HG03575 (cell line): ENCODE measurements around the gene KRT16.
"Not testable (repeated sequence)": the region's sequence is repeated elsewhere in the genome, so short reads cannot be mapped to it uniquely, and the experiment has no call there.

Experiments used
- ATAC-seq: cut with Tn5 transposase; IDR thresholded peaks from one replicate; pipeline ENCODE4 v1.9.1; 2021; ENCODE audit not compliant: unreplicated experiment, insufficient number of reproducible peaks, low FRiP score; ENCODE audit errors: extremely low read depth

KRT16 gene

DNA sequence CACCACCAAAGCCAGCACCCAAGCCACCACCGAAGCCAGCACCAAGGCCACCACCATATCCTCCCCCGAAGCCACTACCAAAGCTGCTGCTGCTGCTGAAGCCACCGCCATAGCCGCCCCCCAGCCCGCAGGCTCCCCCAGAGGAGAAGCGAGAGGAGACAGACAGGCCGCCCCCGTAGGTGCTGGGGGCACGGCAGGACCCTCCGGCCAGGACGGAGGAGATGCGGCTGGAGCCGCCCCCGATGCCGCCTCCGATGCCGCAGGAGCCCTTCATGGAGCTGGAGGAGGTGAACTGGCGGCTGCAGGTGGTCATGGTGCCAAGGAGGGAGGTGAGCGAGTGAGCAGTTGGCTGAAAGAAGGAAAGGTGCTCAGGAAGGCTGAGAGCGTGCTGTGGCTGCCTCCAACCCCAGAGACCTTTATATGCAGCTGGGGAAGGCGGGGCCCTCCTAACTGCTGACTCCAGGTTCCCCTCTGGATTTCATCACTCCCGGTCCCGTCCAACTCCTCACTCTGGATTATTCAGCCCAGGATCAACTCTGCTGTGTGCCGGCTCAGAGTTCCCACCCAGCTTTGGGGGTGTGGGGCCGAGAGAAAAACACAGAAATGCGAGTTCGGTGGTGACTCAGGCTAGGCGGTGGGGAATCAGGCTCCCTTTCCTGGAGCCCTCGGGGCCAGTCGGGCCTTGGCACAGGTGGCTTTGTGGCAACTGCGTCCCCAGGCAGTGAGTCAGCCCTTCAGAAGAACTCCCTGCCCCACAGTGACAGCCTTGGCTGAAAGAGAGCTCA, at the start of gene KRT16:
TSS of gene KRT16 (minus strand) at position 392 of the 785 bp plus-strand sequence. CDS start at position 313, 79 bp downstream.
- not testable (repeated sequence) for ATAC-seq

GRCh38 chr17:41660221-41660711, 47.7 kb upstream of the KRT16 start:
- no peak for ATAC-seq

- no peak for ATAC-seq
Measured at GRCh38 chr17:41659427-41660212, 47.1 kb upstream of the KRT16 start.

DNA sequence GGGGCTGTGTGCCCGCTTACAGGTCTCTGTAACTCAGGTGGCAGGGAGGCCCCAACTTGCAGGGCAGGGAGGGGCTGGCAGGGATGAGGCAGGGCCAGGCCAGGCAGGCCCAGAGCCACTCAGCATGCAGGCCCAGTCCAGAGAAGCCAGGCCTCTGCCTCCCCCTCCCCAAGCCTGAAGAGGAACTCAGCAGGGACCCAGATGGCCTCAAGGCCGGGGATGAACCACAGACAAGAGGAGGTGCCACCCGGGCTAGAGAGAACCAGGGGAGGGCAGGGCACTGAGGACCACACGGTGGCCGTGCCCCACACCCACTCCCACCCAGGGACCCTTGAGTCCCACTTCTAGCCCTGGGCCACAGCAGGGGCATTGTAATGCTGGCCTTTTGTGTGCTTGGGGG, 46.3 kb upstream of the KRT16 start:
- no peak for ATAC-seq

DNA sequence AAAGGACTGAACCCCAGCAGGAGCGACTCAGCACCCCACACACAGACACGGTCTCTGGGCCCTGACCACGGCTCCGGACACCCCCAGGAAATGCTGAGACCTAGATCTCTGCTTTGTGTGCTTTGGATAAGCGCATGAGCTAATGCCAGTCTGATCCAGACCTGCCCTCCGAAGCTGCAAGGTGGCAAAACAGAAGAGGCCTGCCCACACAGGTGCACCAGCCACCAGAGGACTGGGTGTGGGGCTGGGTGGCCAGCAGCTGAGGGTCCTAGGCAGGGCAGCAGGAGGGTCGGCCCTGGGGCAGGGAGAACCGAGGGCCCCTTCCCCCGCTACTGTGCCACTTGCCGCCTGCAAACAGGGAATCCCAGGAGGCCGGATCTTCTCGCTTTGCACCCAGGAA, 45.4 kb upstream of the KRT16 start:
- no peak for ATAC-seq

DNA sequence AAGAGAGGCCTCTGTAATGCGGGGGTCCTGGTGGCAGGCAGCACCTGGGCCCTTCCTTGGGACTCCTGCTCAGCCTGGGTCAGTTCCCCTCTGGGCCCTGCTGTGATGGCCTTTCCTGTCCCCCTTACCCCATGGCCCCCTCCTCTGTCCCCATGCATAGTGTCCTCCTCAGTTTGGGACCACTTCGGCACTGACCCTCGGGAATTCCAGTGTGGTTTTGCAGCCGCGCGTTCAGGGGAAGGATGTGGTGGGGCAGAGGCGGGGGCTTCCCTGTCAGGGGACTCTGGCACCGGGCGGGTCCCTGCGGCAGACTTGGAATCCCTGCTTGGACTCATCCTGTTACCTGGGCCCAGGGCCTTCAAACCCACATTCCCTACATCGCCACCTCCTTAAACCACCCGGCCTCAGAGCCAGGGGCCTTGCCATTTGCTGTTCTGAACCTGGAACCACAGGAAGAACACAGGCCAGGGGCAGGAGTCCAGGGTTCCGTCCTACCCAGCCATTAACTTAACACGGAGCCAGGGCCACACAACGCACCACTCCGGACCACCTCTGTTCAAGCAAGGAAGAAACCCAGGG, 44.7 kb upstream of the KRT16 start:
- ATAC-seq: no peak

DNA sequence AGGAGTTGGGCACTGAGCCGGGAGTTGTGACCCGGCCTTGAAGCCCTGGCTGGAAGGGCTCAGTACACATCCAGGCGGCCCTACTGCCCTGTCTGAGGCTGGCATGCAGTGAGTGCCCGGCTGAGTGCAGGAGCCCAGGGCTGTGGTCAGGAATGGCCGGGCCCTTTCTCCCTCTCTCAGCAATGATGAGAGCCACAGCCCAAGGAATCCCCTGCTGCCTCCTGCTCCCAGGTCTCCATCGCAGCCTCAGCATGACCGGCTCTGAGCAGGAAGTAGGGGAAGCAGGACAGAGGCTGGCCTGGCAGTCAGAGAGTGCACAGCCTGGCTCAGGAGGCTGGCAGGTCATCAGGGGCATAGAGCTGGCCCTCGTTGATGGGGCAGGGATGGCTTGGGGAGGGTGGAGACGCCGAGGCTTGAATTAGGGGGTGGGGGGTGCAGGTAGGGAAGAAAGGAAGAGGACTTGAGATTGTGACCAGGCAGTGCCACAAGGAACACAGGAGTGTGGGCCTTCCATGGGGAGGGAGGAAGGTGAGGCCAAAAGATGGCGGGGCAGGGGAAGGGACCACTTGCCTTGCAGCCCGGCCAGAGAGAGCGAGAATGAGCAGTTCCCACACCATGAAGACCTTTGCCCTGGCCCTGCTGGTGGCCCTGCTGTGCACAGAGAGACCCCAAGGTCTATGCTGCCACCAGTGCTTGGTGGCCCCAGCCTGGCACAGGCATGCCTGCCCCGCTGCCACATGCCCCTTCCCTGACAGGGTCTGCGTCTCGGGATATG, 43.9 kb upstream of the KRT16 start:
- ATAC-seq: no peak

DNA sequence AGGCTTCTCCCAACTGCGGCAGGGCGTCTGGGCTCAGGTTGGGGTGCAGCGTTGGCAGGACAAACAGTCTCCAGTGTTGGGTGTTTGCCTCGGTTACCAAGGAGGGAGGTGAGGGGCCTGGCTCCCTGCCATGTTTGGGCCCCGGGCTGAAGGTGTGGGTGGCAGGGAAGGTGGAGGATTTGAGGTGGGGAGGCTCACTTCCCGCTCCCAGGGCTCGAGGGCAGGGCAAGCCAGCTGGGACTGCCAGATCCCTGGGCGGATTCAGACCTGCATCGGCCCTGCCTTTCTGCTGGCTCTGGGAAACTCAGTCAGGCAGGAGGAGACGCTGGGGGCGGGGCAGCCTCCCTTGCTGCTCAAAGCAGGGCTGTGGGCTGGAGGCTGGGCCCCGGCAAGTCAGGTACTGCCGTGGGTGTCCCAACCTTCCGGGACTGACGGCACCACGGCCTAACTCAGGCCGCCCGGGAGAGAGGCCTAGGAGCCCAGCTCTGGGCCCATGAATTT, 43.1 kb upstream of the KRT16 start:
- ATAC-seq: no peak

- ATAC-seq: no peak
Measured at GRCh38 chr17:41654678-41655607, 42.4 kb upstream of the KRT16 start.

DNA sequence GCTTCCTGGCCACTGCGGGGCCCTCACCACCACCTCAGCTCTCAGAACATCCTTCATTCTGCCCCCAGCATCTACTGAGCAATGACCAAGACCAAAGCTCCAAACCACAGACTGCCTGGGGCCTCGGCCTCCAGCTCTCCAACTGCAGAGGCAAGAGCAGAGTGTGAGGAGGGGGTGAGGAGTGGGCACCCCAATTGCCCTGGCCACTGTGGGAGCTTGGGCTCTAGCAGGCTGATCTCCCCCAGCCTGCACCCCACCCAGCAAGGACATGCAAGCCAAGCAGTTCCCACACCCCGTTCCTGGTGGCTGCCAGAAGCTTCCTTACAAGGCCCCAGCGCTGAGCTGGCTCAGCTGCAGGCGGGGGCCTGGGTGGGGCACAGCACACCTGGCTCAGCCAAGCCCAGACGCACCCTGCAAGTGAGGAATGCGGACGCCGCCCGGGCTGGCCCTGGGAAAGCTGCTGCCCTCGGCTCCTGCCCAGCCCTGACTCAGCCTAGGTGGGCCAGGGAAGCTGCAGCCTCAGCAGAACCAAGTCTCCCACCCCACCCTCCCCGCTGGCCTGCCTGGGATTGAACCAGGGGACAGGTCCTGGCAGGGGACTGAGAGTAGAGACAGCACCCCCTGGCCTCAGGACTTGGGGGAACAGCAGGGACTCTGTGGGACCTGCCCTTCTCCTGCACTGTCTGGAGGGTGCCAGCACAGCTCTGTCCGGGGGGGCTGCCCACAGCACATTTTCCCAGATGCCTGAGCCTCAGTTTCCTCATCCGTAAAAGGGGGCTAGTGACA, 41.5 kb upstream of the KRT16 start:
- no peak for ATAC-seq

GRCh38 chr17:41653421-41653820, 40.9 kb upstream of the KRT16 start:
- ATAC-seq: no peak

- no peak for ATAC-seq
Measured at GRCh38 chr17:41652461-41652970, 39.9 kb upstream of the KRT16 start.

- no peak for ATAC-seq
Measured at GRCh38 chr17:41651625-41652460, 39.3 kb upstream of the KRT16 start.

DNA sequence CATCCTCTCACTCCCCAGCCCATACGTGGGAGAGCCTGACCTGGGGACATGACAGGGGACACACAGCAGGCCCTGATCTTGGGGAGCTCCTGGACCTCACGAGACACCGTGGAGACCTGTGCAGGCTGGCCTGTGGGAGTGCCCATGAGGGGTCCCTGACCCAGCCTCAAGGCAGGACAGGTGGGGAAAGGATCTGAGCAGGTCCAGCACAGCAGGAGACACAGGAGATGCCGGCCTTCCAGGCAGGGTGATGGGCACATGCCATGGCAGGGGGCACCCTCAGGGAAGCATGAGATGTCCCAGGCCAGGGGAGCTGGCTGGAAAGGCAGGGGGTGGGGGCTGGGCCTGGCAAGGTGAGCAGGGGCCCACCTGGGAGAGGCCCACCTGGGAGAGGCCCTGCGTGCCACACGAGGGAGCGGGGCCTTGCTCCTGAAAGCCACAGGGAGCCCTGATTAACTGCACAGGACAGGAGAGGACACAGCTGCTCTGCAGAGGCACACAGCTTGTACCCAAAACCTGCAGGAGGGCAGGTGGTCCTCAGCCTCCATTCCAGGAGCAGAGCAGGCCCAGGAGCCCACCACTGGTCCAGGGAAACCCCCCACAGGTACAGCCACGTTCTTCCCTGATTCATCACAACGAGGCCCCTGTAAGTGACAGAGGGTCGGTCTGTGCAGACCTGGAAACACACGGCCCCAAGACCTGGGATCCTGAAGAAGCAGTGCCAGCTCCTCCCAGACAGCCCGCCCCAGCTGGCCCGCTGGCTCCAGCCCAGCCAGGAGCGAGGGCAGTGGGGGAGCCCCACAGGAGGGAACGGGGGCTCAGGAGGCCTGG, 38.4 kb upstream of the KRT16 start:
- ATAC-seq: no peak

- no peak for ATAC-seq
Measured at GRCh38 chr17:41649923-41650519, 37.5 kb upstream of the KRT16 start.
